SKM-1 (cell line): ENCODE results near the gene ACAN.

Source experiments
- DNase-seq: peaks from one replicate; lab custom pipeline; 2025; ENCODE audit not compliant: unreplicated experiment; lab: John Stamatoyannopoulos, UW

The ACAN gene

DNA sequence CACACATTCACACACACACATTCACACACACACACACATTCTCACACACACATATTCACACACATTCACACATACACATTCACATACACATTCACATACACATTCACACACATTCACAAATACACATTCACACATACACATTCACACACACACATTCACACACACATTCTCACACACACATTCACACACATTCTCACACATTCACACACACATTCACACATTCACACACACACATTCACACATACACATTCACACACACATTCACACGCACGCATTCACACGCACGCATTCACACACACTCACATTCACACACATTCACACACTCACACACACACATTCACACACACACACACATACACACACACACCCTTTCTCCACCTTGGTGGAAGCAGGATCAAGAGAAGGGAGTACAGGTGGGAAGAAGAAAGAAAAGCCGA lies 97.8 kb downstream of the ACAN start:
- no peak for DNase-seq

DNA sequence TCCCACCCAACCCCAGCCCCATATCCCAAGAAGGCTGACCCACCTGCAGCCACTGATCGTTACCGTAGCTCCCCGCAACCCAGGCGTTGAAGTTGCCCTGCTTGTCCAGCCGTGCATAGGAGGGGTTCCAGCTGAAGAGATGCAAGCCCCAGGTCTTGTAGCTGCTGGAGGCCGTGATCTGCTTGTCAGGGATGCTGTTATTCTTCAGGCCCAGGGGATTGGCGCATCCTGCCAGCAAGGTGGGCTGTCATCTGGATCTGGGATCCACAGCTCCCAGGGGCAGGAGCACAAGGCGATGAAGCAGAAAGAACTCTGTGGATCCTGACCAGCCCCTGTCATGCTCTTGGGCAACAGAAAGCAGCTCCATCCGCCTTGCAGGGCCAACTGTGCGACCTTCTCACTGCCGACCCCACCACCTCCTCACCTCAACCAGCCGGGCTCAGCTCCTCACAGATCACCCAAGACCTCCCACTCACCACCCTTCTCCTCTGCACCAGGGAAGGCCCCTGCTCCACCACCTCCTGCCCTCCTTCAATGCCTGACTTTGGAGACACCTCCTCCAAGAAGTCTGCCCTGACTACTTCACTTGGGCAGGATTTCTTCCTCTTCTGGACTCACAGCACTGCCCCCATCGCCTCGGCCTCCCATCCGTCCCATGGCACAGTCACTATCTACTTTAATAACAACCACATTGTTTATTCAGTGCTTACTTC lies 98.4 kb downstream of the ACAN start:
- DNase-seq = no peak

DNA sequence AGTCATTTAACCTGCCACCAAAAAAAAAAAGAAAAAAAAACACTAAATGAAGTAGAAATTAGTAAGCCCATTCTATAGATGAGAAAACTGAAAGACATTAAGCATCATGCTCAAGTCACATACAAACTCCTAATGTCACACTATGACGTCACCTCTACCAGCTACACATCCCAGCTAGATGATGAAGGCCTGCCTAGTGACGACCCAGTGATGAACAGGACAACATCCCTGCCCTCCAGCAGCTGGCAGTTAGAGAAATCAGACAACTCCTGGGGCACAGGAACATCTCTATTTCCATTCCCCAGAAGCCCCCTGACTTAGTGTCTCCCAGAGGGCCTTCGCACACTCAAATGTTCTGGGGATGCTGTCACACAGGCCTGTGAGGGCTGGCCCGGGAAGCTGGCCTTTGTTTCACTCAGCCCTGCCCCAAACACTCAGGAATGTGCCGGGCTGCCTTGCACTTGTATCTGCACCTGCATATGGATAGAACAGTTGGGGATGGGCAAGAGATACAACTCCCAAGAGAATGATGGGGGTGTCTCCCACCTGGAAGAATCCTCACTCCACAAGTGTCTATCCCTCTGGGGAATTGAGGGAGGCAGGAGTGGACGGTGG lies 99.1 kb downstream of the ACAN start:
- DNase-seq = no peak

DNA sequence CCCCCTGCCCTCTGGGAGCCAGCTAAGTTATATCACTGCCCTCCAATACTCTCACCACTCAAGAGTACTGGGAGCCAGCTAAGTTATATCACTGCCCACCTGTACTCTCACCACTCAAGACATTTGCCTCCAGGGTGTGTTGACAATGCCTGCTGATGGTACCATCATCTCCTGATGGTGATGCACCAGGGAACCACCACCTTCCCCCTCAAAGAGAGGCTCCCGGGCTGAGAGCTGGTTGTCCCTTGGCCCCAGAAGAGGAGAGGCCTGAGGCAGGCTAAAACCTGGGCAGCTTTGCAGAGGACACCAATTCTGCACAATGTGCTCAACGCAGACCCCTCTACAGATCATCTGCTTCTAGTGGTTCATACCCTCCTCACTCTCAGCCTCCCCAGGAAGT lies 99.6 kb downstream of the ACAN start:
- DNase-seq = no peak

DNA sequence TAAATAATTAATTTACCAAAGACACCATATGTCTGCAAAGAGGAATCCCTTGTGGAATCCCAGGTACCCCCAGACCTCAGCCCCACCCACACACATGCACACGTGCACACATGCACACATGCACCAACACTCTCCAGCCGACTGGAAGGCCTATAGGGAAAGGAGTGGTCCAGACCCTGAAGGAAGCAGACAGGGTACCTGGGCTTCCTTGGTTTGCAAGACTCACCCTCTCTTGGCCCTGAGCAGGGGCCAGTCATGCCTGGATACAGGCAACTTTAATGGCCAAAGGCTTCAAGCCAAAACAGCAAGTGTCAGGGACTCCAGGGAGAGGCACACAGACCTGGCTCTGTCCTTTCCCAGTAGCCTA lies 101.0 kb downstream of the ACAN start:
- DNase-seq = no peak

DNA sequence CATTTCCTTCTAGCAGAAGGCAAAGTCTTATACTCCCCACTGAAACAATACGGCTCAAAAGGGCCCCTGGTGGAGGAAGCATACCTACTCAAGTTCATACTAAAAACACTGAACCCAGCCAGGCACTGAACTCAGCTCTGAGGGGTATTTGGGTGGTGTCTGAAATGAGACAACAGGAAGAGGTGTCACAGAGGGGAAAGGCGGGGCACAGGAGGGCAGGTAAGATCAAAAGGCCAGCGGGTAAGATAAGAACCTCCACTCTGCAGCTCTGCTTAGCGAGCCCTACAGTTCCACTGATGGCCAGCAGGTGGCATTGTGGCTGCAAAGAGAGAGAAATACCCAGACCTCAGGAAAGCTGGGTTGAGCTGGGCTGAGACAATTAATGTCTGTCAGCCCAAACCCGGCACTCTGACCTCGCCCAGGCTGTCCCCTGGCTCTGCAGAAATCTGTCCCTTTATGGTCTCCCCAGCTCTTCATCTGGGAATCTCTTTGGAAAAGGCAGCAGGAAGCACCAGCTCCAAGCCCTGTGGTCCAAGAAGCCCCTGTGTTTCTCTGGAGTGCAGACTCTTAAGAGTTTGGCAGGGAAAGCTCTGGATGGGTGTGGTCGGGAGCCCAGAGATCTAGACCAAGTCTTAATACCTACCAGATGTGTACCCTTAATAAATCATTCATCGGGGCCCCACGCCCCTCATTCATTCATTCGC lies 101.5 kb downstream of the ACAN start:
- peak; percentile 31 for DNase-seq

DNA sequence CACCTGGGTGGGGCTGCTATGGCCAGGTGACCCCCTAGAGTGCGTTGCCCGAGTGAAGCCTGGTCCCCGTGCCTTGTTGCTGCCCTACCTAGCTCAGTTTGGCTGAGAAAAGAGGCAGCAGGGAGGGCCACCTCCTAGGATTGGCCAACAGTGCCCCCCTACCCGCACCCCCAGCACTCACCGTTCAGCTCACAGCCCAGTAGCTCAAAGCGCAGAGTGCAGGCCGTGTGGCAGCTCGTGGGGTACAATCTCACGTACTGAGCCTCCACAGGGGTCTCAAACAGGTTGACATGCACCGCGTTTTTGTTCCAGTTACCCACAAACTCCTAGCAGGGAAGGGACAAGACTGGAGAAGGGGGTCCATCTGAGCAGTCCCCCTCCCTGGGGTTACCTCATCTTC lies 102.3 kb downstream of the ACAN start:
- DNase-seq = no peak

DNA sequence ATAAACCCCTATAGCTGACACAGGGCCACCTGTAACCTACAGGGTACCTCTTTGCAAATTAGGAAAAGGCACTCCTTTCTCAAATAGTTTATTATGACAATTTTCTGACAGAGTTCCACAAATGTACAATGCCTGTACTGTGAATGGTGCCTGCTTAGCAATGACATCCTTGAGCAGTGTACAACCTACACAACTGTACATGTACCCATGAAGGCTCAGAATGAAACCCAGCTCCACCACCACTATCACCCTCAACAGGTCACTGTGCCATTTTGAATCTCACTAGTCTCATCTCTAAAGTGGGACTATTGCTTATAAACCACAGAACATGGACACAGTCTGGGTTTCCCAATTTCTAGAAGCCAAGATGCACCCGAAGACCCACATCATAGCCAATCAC lies 102.9 kb downstream of the ACAN start:
- DNase-seq = no peak

DNA sequence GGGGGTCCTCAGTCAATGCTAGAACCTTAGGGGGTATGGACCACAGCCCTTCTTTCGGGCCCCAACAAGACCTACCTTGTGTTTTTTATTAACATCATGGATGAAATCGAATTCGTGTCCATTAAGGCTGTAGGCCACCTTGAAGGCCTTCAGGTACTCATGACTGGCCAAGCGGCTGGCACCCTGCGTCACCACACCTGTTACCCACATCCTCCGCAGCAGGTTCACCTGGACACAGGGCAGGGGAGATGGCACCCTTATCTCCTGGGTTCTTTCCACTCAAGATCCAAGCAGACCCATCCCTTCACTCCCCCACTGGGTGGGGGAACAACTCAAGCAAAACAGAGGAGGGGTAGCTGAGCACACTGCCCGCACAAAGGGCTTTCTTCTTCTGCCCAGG lies 103.3 kb downstream of the ACAN start:
- no peak for DNase-seq

DNA sequence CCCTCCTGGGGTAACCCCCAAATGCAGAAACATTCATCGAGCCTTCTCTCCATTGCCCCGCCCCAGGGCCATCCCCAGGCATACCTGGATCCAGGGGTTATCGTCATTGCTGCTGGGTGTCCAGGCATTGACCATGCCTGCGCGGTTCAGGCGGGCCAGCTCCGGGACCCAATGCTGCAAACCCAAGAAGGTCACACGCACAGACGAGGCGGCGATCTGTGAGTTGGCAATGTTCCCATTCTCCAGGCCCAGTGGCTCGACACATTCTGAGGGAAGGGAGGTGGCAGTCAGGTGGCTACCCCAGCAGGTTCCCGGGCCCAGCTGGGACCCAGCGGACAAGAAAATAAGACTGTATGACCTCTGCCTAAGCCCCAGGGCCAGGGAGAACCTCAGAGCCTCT lies 103.9 kb downstream of the ACAN start:
- DNase-seq = no peak

DNA sequence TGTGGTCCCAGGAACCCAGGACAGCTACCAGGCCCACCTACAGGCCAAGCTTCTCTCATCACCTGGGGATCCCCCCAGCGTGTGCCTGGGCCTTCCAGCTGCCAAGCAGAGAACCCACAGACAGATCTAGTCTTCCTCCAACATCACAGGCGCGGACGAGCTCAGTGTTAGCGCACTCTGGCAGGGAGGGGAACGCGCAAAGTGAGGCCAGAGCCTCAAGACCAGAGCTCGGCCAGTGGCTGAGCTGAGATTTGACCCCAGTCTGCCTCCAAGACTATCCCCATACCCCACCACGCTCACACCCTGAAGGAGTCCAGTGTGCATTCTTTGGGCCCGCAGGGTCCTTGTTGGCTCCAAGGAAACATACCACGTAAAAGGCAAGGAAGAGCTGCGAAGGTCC lies 104.9 kb downstream of the ACAN start:
- no peak for DNase-seq

DNA sequence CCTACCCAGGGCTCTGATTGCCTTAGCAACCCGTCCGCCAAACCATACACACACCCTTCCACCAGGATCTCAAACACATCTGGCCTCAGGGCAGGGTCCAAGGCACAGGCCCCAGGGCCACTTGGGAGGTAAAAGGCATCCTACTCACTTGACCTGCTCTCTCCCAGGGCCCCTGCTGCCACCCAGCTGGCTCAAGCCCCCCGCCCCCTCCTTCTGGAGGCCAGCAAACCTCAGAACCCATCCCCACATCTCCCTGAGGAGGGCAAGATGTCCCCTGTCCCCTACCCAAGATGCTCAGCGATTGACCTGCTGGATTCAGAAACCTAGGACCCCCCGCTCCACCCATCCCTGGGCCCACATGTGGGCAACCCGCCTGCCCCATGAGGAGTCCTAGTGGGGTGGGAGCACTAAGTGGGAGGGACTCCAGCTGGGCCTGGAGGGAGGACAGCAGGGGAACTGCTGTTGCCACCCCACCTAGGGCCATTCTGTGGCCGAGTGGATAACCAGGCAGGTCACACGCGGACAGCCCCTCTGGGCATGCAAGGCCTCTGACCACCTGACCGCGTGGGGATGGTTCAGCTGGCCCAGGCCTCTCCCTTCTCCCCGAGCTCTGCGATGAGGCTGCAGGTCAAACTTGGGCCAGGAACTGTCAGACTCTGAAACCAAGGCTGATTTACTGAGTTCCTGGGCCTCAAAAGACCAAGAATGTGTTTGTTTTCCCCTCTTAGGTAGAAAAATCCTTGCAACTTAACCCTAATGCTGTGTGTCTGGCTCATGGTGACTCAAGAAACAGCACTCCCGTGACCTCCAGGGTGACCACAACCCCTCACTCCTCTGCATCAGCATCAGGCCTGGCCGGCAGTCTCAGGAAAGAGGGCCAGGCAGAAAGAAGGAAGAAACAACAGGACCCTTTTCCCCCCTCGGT lies 105.7 kb downstream of the ACAN start:
- no peak for DNase-seq

DNA sequence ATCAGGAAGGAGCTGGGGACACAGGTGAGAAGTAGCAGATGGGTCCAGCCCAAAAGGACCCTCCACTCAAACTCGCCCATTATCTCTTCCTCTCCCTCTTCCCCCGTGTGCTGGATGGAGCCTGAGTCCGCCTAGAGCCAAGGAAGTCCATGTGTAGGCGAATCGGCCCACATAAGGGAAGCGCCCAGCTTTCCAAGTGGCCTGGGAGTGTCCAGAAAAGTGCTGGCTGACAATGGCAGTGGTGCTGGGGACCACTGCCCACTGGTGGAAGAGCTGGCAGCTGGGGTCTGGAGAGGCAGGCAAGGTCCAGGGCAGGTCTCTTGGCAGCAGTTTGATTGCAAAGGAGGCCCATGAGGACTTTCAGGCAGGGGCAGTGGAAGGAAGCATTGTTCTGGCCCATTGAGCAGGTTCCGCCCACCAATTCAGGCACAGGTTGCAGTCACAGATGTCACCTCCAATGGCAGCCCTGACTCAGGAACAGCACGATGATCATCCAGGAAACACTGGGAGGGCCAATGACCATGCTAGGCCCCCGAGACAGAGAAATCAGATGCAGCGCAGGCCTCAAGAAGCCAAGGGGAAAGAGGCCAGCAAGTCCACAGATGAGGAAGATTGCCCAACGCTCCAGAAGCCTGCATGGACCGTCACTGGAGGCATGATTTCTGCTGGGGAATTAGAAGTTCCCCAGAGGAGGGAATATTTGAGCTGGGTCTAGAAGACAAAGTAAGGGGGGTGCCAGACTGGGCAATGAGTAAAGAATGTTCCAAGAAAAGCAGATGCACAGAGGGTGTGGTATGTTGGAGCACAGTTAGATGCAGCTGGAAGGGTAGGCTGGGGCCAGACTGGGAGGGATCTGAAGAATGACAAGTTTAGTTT lies 107.0 kb downstream of the ACAN start:
- DNase-seq = no peak

DNA sequence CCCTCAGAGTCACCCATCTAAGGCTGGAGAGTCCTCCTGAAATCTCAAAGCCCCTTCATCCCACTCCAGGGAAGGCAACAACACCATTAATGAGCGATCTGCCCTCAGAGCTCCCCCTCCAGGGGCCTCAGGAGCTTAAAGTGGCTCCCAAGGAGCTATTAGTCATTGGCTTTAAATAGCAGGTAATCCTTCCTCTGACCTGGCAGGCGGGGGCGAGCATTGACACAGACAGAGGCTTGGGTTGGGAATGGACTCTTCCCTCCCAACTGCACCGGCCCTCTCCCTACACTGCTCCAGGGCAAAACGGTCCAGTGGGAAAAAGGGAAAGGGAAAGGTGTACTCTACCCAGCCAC lies 108.5 kb downstream of the ACAN start:
- no peak for DNase-seq

DNA sequence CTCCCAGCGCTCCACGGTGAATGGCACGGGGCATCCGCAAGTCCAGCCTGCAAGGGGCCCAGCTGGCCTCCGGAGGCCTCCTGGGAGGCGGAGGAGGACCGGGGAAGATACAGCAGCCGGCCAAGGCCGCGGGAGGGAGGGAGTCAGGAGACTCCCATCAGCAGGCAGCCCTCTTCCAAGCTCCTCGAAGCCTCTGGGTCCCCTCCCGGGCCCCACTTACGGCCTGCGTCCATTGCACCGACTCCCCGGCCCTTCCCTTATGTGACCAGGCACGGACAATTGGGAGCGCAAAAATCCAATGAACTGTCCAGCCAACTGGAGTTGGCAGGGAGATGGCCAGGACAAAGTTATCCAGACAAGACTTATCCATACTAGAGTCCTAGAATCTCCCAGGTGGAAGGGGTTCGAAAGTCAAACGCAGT lies 109.3 kb downstream of the ACAN start:
- DNase-seq = no peak

DNA sequence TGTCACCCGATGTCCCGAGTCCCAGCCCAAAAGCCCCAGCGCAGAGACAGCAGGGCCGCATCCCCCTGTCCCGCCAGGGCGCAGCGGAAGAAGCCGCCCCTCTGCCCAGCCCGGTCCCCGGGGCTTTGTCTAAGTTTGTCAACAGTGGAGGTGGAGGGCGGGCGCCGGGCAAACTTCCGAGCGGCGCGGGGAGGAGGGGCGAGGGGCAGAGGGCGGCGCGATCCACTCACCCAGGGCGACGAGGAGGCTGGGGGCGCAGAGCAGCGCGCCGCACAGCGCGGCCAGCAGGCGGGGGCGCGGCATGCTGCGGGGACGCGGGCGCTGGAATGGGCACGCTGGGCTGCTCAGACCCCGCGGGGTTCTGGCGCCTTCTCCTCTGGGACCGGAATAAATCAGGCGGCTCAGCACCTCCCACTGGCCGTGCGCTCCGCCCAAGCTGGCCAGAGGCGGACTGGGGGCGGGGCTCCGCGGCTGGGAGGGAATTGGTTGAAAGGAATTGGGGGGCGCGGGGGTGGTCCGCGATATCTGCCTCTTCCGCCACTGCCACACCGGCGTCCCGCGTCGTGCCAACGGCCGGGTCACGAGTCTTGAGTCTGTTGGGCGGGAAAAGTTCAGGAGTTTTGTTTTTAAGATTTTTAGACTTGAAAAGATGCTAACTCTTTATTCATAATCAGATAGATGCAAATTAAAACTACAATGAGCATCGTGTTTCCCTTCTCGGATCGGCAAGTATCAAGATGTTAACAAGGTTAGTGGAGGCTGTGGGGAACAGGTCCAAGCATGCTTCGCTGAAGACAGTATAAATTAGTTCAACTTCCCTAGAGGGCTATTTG lies 110.0 kb downstream of the ACAN start, which contains the start of gene MFGE8:
TSS of gene MFGE8 (minus strand) at position 363 of the 833 bp plus-strand sequence. CDS start at position 303, 60 bp downstream.
- DNase-seq = no peak

DNA sequence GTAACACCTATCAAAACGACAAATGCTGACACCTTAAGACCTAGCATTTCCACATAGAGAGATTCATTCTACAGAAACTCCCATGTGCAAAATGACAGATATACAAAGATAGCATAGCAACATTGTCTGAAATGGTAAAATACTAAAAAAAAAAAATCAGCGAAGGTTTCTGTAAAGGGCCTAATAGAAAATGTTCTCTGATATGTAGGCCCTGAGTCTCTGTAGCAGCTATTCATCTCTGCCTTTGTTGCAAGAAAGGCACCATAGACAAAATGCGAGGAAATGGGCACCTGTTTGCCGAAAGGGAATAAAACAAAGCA lies 110.6 kb downstream of the ACAN start:
- DNase-seq = peak; percentile 19

DNA sequence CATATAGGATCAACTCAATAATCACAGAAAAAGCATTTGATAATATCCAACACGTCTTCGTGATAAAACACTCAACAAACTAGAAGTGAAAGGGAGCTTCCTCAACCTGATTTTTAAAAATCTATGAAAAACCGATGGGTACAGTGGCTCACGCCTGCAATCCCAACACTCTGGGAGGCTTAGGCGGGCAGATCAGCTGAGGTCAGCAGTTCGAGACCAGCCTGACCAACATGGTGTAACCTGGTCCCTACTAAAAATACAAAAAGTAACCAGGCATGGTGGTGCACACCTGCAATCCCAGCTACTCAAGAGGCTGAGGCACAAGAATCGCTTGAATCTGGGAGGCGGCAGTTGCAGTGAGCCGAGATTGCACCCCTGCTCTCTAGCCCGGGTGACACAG lies 112.1 kb downstream of the ACAN start:
- no peak for DNase-seq

DNA sequence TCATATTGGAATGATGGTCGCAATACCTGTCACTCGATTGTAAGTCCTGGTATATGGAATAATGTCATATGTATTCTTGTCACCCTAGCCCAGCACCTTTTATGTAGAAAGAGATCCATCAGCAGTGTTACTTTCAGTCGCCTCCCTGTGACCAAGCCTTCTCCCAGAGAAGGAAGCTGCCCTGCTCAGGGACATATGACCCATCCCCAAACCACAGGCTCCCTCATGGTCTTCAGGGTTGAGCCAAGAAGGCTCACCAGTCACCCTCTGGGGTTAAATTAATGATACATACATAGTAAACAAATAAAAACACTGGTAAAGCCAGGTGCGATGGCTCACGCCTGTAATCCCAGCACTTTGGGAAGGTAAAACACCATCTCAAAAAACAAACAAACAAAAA lies 114.5 kb downstream of the ACAN start:
- no peak for DNase-seq

DNA sequence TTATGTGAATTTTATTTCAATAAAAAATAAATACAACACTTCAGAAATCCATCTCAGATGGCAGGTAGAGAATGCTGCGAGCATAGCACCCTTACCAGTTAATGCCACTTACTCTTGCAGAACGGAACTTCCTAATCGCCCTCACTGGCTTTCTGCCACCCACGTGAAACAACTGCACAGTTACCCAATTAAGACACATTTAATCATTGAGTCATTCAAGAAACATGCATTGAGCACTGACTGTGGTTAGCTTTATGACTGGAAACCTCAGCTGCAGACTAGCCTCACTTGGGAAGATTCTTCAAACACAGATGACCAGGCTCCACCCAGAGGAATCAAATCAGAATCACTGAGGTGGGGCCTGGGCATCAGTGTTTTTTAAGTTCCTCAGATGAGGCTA lies 115.5 kb downstream of the ACAN start:
- DNase-seq = peak; percentile 44
